ENCODE data around the gene MCC. TPM values are rescaled to one million over a fixed set of nuclear protein-coding genes. Genes with fewer than 3 reads are reported as not detected.
"Not testable (repeated sequence)": the region's sequence is repeated elsewhere in the genome, so short reads cannot be mapped to it uniquely, and the experiment has no call there.

The MCC gene
- total RNA-seq, 1 donor from 2014 or later, result 31.9 TPM

- DNase-seq (ENCODE audit: missing footprints) (no peak), ATAC-seq (no peak)
- intact Hi-C loops (cut with DNase I), result no loop called here
Observed at GRCh38 chr5:113502073-113502472, 13.8 kb upstream of the MCC start.

GRCh38 chr5:113495422-113495841 is 7.2 kb upstream of the MCC start:
- ATAC-seq, result no peak
- intact Hi-C loops (cut with DNase I), result no loop called here
- DNase-seq (ENCODE audit: missing footprints), result no peak

DNA sequence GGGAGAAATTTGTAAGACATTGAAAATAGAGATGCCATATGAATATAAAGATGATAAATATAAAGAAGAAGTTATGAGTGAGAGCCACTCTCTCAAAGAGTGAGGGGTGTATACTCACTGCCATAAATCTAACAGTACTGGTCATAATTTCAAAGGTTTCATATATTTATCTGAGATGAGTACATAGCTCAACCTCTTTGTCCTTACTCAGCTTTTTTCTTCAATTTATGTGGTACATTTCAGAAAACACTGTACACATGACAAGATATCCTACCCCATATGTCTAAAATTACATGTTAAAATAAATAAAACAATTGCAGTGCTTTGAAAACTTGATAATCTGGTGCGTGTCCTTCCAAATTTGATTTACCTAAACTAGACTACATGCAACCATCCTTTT is 5.2 kb upstream of the MCC start:
- intact Hi-C loops (cut with DNase I), result no loop called here
- ATAC-seq, result no peak
- no peak for DNase-seq (ENCODE audit: missing footprints)

GRCh38 chr5:113491022-113491421 is 2.8 kb upstream of the MCC start:
- no peak for DNase-seq (ENCODE audit: missing footprints)
- intact Hi-C loops (cut with DNase I), result no loop called here
- ATAC-seq, result no peak

GRCh38 chr5:113490317-113490716 is 2.1 kb upstream of the MCC start:
- intact Hi-C loops (cut with DNase I), result no loop called here
- ATAC-seq (no peak), DNase-seq (ENCODE audit: missing footprints) (no peak)

DNA sequence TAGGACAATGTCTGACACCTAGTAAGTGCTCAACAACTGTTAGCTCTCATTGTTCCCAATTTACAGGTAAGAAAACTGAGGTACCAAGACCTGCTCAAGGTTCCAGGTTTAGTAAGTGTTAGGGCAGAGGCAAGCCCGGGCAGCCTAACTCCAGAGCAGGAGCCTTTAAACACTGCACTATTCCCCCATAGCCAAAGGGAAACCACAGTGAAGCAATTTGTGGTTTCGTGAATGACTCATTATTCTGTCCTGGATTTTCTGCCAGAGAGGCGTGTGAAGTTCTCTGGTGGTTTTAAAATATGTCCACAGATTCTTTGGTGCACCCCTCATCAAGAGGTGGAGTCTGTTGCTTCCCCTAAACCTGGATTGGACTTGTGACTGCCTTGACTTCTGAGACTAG is 1.0 kb upstream of the MCC start:
- DNase-seq (ENCODE audit: missing footprints), result no peak
- intact Hi-C loops (cut with DNase I), result no loop called here
- peak; percentile 54 for ATAC-seq

DNA sequence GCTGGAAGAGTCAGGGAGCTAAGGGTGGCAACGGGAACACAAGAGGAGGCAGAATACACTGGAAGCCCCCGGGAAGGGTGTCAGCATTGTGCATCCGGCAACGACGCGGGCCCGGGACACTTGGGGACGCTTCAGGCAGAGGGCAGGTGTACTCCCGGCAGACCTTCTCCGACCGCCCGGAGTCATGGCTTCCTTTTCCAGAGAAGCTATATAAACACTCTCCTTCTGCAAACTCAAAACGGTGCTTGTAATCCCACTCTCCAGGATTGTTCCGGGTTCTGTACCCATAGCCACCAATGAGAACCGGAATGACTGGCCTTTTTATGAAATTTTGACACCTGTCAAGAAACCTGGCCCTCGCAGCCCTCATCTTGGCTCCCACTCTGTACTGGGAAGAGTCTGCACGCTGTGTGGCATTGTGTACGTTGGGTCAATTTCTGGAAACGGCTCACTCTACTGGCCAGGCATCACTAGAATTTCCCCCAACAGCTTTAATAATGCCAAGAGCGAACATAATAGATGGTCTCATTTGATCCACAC is 462 bp upstream of the MCC start:
- DNase-seq (ENCODE audit: missing footprints) (no peak), ATAC-seq (peak; percentile 23)
- intact Hi-C loops (cut with DNase I), result no loop called here

DNA sequence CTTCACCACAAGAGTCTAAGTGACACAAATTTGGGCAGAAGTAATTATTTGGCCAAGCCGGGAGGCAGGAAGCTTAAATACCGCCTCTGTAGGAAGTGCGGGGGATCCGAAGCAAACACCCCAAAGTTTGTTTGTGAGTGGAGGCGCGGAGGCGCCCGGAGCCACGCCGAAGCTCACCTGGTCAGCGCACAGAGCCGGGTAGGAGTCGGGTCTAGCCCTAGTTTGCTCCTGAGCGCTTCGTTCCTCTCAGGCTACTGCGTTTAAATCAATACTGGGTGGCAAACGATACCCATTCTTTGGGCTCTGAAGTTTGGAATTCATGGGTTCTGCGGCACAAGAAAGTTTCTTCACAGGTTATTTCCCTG is 855 bp downstream of the MCC start:
- DNase-seq (ENCODE audit: missing footprints) (no peak), ATAC-seq (peak; percentile 17)
- intact Hi-C loops (cut with DNase I), result no loop called here

- DNase-seq (ENCODE audit: missing footprints) (no peak), ATAC-seq (no peak)
- intact Hi-C loops (cut with DNase I), result no loop called here
Observed at GRCh38 chr5:113480243-113480642, 8.0 kb downstream of the MCC start.

GRCh38 chr5:113478691-113479090 is 9.6 kb downstream of the MCC start:
- ATAC-seq (no peak), DNase-seq (ENCODE audit: missing footprints) (no peak)
- intact Hi-C loops (cut with DNase I), result no loop called here

GRCh38 chr5:113474100-113474728 is 14.0 kb downstream of the MCC start:
- no peak for DNase-seq (ENCODE audit: missing footprints)
- intact Hi-C loops (cut with DNase I), result no loop called here
- ATAC-seq, result peak; percentile 20

DNA sequence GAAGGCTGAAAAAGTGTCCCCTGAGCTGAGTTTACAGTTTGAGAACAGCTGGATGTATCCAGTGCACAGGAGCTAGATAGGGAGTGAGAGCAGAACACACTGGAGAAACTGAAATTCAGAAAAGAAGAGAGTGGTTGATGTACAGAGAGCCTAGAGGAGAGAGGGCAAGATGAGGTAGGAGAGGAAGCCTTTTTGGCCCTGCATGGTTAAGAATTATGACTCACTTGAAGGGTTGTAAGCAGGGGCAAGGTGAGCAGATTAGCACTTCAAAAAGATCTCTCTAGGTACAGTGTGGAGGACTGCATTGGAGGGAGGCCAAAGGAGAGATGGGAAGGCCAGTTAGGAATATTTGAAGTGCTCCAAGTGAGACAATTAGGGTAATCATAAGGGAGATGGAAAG is 25.2 kb downstream of the MCC start:
- DNase-seq (ENCODE audit: missing footprints) (no peak), ATAC-seq (no peak)
- intact Hi-C loops (cut with DNase I), result no loop called here

DNA sequence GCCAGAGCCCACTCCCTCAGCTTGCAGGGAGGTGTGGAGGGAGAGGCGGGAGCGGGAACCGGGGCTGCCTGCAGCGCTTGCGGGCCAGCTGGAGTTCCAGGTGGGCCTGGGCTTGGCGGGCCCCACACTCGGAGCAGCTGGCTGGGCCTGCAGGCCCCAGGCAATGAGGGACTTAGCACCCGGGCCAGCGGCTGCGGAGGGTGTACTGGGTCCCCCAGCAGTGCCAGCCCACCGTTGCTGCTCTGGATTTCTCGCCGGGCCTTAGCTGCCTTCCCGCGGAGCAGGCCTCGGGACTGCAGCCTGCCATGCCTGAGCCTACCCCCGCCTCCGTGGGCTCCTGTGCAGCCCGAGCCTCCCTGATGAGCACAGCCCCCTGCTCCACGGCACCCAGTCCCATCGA is 31.1 kb downstream of the MCC start:
- DNase-seq (ENCODE audit: missing footprints); ATAC-seq; intact Hi-C loops (cut with DNase I): not testable (repeated sequence)

- intact Hi-C loops (cut with DNase I), result no loop called here
- DNase-seq (ENCODE audit: missing footprints), result no peak
- ATAC-seq, result no peak
Observed at GRCh38 chr5:113452941-113453340, 35.3 kb downstream of the MCC start.

DNA sequence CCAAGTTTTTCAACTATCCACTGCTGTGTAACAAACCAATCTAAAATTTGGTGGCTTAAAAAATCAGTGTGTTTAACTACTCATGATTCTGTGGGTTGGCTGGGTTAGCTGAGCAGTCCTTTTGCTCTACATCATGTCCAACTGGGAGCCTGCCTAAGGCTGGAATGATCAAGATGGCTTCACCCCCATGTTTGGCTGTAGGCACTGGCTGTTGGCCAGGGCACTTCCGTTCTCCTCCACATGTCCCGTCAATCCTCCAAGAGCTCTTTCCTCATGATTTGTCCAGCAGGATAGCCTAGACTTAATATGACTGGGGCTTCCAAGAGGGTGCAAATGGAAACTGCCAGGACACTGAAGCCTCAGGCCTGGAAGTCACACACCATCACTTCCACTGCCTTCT is 36.5 kb downstream of the MCC start:
- intact Hi-C loops (cut with DNase I), result no loop called here
- ATAC-seq, result no peak
- DNase-seq (ENCODE audit: missing footprints), result no peak

GRCh38 chr5:113450929-113451328 is 37.3 kb downstream of the MCC start:
- DNase-seq (ENCODE audit: missing footprints), result no peak
- no peak for ATAC-seq
- intact Hi-C loops (cut with DNase I), result no loop called here

DNA sequence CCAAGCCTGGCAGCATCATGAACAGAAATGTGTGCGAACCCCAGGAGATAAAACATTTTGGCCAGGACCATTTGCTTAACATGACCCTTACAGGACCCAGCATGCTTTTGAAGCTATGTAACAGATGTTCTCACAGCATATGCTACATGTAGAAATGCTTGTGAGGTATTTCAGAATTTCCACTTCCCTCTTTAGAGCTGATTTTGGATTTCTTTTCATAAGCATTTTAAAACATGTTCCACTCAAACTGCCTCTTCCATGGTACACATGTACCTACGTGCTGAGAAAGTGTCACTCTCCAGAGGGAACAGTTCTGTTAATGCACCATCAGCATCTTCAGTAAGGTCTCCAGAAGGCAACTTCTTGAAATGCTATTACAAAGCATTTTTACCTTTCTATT is 37.8 kb downstream of the MCC start:
- ATAC-seq, result no peak
- intact Hi-C loops (cut with DNase I), result no loop called here
- no peak for DNase-seq (ENCODE audit: missing footprints)

DNA sequence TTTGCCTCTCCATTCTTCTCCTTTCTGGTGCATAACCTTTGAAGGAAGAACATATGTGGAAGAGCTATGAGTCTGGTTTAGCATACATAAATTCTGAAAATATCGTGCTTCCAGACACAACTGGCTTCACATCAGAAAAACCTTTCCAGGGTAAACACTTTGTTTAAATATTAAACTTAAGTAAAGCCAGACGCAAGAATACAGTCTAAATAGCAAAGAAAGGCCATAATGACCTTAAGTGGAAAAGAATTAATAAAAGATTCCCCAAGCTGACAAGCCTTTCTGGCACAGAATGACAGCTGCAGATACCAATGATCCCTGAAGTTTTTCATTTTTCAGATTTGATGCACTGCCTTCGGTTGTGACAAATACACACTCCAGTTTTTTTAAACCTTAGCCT is 40.0 kb downstream of the MCC start:
- no peak for DNase-seq (ENCODE audit: missing footprints)
- ATAC-seq, result no peak
- intact Hi-C loops (cut with DNase I), result no loop called here

GRCh38 chr5:113447498-113448050 is 40.7 kb downstream of the MCC start:
- DNase-seq (ENCODE audit: missing footprints) (no peak), ATAC-seq (no peak)
- intact Hi-C loops (cut with DNase I), result no loop called here

DNA sequence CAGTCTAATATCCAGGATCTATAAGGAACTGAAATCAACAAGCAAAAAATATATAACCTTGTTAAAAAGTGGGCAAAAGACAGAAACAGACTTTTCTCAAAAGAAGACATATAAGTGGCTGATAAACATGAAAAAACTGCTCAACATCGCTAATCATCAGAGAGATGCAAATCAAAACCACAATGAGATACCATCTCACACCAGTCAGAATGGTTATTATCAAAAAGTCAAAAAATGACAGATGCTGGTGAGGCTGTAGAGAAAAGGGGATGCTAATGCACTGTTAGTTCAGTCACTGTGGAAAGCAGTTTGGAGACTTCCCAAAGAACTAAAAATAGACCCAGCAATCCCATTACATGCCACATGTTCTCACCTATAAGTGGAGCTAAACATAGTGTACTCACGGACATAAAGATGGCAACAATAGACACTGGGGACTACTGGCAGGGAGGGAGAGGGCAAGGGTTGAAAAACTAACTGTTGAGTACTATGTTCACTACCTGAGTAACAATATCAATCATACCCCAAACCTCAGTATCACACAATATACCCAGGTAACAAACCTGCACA is 41.8 kb downstream of the MCC start:
- intact Hi-C loops (cut with DNase I), result no loop called here
- ATAC-seq (peak; percentile 79), DNase-seq (ENCODE audit: missing footprints) (no peak)

- intact Hi-C loops (cut with DNase I), result no loop called here
- ATAC-seq (no peak), DNase-seq (ENCODE audit: missing footprints) (no peak)
Observed at GRCh38 chr5:113437111-113437510, 51.1 kb downstream of the MCC start.

Data from Right ventricle myocardium inferior (tissue), 1 donor.